Measurements from ENCODE around the gene HOXD10.

Gene HOXD10

DNA sequence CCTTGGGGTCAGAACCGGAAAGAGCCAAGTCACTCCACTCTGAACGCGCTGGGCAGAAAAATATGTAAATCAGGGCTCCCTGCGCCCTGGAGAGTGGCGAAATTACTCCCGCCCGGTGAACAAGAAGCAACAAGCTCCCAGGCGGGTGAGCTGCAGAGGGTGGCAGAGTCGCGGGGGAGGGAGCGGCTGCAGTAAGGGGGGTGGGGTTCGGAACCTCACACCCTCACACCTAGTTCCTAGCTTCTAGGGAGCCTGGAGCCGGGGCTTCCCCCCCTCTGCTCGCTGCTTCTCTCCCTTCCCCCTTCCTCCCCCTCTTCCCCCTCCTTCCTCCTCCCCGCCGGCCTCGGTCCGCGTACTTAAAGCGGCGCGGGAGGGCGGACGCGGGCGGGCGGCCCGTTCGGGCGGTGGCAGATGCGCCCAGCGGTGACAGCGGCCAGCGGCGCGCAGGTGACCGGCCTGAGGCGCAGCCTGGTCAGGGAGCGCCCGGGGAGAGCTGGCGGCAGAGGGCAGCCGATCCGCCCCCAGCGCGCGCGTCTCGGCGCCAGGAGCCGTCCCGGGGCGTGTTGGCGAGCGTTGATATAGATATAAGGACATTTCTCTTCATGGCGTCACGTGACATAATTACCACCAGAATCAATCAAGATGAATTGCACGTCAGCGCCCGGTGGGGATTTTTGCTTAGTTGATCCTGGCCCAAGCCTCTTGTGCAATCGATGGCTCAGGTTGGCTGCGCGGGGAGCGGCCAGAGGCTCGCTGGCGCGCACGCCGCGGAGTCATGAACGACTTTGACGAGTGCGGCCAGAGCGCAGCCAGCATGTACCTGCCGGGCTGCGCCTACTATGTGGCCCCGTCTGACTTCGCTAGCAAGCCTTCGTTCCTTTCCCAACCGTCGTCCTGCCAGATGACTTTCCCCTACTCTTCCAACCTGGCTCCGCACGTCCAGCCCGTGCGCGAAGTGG is 9.7 kb upstream of the HOXD10 start, which contains the start of gene HOXD11:
Gene HOXD11, plus strand, starts transcription at position 700 of the 959 bp plus-strand sequence. Its CDS starts 76 bp downstream, at position 776.
- DNase-seq (ENCODE audit: low read depth in 2 of 2): no peak

DNA sequence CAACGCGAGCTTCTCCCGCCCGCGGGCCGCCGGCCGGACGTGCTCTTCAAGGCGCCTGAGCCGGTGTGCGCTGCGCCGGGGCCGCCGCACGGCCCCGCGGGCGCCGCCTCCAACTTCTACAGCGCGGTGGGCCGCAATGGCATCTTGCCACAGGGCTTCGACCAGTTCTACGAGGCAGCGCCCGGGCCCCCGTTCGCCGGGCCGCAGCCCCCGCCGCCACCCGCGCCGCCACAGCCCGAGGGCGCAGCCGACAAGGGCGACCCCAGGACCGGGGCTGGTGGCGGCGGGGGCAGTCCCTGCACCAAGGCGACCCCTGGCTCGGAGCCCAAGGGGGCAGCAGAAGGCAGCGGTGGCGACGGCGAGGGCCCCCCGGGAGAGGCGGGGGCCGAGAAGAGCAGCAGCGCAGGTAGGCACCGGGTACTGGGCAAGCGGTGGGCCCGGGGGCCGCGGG is 8.8 kb upstream of the HOXD10 start:
- no peak for DNase-seq (ENCODE audit: low read depth in 2 of 2)

DNA sequence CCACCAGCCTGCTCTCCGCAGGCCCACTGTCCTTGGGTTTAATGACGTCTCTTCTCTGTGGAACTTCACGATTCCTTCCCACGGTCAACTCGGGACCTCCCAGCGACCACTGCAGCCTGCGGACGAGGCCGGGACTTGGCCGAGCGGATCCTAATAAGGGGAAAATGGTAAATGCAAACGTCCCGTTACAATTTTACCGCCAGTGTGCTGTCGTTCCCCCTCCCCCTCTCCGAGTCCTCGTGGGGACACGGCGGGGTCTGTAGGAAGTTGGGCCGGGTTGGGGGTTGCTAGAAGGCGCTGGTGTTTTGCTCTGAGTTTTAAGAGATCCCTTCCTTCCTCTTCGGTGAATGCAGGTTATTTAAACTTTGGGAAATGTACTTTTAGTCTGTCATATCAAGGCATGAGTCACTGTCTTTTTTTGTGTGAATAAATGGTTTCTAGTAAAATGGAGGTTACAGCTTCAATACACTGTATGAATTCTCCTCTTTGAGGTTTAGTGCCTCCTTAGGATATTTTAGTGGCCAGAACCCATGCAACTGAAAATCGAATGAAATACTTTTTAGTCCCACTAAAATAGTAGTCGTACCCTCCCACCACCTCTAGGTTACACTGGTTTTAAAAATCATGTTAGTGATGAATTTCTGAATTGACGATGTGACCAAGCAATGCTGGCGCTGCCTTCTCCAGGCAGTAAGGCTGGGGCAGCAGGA is 7.2 kb upstream of the HOXD10 start:
- no peak for DNase-seq (ENCODE audit: low read depth in 2 of 2)

DNA sequence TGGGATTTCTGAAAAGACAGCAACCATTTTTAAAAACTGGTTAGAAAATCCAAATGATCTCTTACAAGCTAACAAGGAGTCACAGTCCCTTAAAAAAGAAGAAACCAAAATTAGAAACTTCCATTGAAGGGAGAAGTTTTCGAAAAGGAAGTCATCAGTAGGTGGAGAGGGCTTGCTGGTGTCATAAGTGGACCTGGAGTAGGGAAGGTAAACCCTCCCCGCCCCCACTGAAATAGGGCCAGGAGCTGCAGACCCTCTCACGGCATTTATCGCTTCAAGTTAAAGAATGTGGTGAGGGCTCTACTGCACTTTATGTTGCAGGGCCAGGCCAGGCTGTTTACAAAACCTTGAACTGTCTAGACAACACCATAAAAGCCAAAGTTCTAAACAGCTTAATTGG is 6.6 kb upstream of the HOXD10 start:
- DNase-seq (ENCODE audit: low read depth in 2 of 2): no peak

DNA sequence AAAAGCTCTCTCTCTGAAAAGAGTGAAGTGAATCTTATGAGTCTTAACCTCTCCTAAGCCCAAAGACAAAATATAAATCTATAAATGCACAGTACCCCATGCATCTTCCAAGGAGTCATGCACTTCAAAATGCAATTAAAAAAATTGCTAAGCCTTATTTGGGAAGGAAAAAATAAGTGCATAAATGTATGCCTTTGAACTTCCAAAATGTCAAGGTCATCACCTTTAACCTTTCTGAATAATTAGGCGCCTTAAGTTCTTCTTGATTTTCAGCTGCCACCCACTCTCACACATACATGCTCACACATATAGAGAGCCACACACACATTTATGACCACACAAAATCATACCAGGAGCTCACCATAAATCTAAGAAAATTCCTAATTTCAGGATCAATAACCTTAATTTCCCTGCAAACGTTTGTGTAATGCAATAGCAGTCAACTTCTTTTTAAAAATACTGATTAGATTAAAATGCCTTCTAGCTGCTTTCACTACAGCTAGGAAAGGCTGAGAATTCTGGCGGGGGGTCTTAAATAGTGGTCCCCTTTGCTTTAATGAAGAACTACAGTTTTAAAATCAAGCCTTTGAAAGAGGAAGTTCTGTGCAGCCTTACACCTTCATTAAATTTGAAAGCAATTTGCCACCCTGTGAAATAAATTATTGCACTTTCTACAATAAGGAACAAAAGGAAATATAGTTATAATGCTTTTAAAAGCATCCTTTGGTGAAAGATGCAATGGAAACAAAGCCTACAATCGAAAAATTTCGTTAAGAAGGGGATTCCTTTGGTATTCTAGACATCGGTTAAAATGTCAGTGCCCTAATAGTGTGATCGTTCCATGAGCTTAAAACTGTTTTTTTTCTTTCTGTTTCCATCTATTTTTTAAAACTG is 5.9 kb upstream of the HOXD10 start:
- DNase-seq (ENCODE audit: low read depth in 2 of 2): no peak

DNA sequence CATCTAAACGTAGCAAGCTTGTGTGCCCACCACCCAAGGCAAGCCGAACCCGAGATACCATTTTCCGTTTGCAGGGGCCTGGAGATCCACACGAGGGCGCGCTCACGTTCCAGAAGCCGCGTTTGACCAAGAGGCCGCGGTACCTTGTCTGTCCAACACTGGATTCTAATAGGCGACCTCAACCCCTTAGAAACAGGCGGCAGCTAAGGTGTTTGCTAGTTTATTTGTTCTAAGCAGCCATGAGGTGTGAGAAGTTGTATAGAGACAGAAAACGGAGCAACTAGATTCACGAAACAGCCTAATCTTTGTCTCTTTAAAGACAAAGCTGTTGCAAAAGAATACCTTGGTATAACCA is 5.3 kb upstream of the HOXD10 start:
- no peak for DNase-seq (ENCODE audit: low read depth in 2 of 2)

DNA sequence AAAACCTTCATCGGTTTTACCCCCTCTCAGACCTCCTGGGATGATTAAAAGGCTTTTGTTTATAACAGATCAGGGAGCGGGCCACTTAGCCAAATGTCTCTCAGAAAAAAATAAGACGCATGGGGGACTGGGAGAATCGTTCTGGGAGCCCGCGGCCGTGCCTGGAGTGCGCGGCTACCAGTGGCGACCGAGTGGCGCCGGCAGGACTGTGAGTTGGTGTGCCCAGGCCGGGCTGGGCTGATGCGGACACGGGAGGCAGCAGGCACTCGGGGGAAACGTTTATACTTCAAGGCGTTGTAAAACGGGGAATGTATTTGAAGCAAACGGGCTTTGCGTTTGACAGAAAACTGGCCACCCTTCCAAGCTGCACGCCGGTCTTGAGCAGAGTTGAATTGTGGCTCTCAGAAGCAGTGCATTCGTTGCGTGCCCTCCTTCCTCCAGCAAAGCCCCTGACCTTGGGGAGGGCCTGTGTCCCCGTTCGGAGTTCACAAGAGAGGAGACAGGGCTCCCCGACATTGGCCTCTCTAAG is 4.7 kb upstream of the HOXD10 start:
- DNase-seq (ENCODE audit: low read depth in 2 of 2): no peak

DNA sequence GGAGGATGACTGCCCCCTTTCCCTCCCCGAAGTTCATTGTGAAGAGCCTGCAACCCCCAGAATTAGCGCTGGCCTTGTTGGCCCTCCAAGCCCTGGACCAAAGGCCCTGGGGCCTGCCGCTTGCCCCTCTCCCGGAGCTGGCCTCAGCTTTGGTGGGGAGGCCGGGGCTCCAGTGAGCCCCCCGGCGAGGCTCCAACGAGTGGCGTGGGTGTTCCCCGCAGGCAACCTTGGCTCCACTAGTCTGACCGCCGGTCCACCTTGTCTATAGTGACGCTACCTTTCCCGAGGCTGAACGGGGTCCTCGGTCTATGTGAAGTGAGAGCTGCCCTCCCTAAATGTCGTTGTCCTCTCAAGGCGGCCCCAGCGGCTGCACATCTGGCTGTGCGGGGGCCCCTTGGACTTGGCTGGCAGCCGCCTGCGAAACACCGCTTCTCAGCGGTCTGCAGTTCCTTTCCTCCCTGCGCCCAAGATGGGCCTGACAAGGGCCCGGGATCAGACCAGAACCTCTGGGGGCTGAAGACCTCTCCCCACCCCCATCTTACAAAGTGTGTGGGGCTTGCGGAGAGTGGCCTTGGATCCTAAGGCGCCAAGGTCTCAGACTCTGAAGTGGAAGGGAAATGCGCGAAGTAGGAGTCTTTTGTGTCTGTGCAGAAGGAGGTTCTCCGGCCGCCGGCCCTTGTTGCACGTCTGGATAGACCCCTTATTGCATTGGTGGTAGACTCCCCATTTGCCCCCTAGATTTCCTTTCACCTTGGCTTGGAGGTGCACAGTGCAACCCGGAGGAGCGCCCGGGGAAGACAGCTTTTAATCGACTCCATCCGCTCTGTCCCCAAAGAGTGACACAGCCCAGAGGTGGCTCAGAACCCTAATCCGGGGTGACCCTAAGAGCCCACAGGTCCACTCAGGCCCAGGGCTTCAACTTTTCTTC is 3.9 kb upstream of the HOXD10 start:
- no peak for DNase-seq (ENCODE audit: low read depth in 2 of 2)

DNA sequence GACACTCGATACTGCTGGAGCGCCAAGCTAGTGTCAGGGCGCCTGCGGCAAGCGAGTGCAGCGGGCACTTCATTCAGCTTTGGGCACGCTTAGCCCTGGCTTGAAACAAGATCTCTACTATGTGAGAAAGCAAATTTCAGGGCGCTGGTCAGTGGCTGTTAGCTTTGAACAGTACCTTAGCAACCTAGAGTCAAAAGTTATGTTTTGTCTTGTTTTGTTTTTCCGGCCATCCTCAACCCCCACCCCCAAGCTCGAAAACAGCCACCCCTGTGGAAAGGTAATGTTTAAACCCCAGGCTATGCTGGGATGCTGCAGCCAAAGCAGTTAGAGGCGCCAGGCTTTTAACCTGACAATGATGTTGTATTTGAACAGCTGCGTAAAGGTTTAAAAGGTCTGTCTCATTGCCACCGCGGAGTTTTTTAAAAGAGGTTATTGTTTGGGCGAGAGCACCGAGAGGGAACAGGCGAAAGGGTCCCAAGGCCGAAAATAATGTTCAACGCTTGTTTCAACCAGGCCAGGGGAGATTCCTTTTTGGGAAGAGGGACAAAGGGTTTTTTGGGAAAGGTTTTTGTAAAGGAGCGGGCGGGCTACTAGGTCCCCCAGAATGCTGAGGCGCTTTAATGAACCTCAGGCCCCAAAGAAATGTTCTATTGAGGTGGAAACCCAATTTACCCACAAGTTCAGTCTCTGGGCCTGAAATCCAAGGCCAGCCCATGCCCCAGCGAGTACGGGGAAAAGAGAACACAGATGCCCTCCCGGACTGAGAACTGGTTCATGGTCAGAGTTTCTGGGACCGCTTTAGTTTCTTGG is 2.3 kb upstream of the HOXD10 start:
- DNase-seq (ENCODE audit: low read depth in 2 of 2): no peak

DNA sequence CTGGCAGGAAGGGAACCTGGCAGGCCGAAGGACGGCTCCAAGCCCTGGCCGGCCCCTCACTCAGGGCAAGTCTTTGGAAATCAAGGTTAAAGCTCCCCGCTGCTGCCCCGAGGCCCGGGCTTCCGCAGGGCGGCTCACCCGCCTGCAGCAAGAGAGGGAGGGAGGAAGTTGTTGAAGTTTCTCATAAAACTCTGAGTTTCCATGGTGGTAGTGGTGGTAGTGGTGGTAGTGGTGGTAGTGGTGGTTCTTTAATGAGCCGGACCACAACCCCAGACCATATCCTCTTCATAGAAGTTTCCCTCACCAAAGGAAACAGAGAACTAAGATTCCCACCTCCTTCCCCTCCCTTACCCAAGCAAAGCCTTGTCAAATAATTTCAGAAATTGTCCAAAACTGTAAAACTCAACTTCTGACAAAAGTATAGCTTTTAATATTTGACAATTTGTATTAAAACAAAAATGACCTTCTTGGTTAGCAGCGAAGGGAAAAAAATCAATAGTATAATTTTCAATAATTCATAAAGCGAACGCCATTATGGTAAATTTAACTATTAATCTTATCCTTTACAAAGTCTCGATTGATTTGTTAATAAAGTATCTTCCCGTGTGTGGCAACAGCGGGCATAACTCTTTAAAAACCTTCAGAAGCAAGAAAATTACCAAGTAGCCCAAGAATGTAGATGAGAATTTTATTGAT is 1.5 kb upstream of the HOXD10 start:
- no peak for DNase-seq (ENCODE audit: low read depth in 2 of 2)

DNA sequence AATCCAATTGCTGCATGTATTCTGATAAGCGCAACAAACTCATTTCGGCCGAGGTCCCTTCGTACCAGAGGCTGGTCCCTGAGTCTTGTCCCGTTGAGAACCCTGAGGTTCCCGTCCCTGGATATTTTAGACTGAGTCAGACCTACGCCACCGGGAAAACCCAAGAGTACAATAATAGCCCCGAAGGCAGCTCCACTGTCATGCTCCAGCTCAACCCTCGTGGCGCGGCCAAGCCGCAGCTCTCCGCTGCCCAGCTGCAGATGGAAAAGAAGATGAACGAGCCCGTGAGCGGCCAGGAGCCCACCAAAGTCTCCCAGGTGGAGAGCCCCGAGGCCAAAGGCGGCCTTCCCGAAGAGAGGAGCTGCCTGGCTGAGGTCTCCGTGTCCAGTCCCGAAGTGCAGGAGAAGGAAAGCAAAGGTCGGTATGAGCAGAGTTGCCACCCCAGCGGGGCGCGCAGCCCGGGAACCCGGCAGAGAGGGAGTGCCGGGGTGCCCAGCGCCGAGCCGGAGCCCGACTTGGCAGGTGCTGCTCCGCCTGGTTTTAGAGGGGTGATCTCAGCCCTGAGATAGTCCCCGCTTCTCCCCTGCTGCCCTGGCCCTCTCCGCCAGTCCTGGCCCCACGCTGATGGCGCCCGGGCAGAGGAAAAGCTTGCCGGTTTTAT is 714 bp downstream of the HOXD10 start:
- no peak for DNase-seq (ENCODE audit: low read depth in 2 of 2)

DNA sequence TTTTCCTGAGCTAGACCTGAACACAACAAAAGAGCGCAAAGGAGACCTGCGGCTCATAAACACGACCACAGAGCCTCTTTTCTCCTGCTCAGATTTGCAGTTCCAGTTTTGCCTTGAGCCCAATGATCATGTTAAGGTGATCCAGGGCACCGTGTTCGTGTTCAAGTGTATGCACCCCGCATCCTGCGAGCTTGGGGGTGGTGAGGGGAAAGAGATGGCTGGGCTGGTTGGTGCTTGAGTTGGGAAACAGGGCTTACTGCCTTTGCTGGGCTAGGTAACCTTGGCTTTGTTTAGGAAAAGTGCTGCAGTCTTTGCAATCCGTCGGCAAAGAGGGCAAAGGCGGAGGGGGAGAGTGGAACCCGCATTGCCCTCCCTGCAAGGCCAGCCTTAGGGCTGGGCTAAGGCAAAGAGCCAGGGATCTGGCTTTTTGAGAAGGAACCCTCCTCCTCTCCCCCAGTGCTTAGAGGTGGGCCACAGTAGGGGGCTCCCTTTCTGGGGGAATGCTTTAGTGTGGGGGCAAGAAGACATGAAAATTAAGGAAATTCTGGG is 1.3 kb downstream of the HOXD10 start:
- no peak for DNase-seq (ENCODE audit: low read depth in 2 of 2)

DNA sequence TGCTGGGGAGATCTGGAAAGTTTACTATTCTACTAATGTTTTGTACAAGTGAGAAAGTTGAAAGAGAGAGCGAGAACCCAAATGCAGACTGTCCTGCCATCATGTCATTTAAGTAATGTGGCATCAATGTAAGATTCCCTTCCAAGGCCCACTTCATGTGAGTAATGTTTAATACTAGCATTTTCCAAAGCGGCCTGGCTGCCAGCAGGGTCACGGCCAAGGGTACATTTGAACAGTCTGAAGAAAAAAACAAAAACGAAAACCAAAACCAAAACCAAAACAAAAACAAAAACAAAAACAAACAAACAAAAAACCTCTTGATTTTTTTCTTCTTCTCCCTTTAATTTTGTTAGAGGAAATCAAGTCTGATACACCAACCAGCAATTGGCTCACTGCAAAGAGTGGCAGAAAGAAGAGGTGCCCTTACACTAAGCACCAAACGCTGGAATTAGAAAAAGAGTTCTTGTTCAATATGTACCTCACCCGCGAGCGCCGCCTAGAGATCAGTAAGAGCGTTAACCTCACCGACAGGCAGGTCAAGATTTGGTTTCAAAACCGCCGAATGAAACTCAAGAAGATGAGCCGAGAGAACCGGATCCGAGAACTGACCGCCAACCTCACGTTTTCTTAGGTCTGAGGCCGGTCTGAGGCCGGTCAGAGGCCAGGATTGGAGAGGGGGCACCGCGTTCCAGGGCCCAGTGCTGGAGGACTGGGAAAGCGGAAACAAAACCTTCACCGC is 2.2 kb downstream of the HOXD10 start:
- no peak for DNase-seq (ENCODE audit: low read depth in 2 of 2)

DNA sequence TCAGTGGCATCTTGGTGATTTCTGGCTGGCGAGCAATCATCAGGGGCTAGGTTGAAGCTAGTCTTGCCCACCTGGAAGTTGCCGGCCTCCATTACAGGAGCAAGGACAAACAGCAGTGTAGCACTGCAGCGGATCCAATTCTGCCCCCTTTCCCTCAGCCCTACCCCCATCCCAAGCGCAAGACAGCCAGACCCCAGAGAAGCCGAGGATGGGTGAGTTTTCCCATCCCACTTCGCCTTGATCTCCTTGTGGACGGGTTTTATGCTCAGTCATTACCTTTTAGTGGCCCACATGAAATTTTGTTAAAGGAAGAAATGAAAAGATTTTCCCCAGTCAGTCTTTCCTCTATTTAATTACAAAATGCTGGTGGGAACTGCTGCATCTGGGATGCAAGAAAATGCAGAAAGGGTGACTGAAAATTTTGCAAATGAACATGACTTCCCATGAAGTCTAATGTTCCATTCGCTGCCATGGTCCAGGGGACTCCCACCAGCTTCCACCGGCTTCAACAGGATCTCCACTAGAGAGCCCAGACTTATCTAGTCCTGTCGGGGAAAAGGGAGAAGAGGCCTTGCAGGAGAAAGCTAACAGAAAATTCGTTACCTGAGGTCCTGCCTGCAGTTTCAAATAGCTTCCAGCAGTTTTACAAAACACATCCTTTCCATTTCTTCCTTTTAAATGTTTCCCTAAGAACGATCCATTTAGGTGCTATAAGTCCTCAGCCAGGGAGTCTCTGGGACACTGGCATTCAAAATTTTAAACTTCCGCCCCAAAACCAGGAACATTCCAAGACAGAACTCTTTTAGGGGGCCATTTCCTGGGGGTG is 4.0 kb downstream of the HOXD10 start:
- no peak for DNase-seq (ENCODE audit: low read depth in 2 of 2)

DNA sequence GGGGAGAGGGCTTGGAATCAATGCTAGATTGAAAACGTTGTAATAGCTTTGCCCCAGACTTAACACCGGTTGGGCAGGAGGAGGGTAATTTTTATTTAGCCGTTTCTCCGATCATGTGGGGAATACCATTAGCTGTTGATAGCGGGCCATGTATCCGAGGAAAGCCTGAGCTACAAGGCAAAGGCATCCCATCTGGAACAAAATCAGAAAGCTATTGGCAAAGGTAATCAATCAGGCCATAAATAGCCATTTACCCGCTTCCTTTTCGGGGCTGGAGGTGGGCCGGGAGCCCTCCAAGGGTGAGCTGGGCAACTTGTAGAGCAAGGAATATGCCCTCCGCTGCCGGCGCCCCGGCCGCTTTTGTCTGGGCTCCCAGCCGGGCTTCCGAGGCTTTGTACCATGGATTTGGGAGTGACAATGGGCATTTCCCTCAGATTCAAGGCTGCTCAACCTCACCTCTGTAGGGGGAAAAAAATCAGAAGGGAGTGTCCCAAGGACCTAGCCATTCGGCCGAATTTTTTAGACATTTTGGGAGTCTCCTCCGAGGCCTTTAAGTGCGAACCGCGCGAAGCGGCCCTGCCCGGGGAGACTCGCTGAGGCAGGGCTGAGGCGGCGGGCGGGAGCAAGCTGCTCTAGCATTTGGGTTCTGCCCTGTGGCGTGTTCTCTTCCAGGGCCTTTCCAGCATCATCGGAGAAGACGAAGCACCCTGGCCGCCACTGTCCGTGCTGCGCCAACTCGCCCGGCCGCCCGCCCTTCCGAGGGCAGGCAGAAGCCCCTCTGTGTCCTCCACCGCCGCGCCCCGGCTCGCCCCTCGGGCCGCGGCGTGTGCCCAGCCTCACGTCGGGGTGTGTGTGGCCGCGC is 4.8 kb downstream of the HOXD10 start:
- DNase-seq (ENCODE audit: low read depth in 2 of 2): no peak
